HEK293 (cell line): ENCODE data around the gene AHRR.
A peak's percentile ranks its signal among the peaks of the same experiment; 100 is the strongest.

ENCODE experiments used
- CTCF ChIA-PET: fragments of 350-600 bp; formaldehyde crosslinking; extraction: SDS; loops from one replicate; lab custom pipeline; 2021; ENCODE audit warnings: antibody characterized with exemption; lab: Yijun Ruan, JAX
- POLR2A ChIA-PET: fragments of 300-600 bp; formaldehyde crosslinking; extraction: SDS; loops from one replicate; lab custom pipeline; 2020; ENCODE audit warnings: antibody characterized with exemption, inconsistent platforms; lab: Yijun Ruan, JAX
- H3K27ac ChIP-seq: fragments of 200-500 bp; sonication (Bioruptor generic); 2 replicates; pipeline ENCODE4 v1.5.1; 2014; ENCODE audit warnings: low read depth, low read length, control low read depth, inconsistent platforms; ENCODE audit errors: extremely low read depth
- H3K36me3 ChIP-seq, 2 experiments: fragments of 200-500 bp in 1 of 2; sonication (Bioruptor generic) in 1 of 2; 1 replicate in 1 of 2; 2 replicates in 1 of 2; pipeline ENCODE4 v1.5.1; 2014 to 2017; ENCODE audit warnings: inconsistent platforms in 2 of 2, low read length in 2 of 2; ENCODE audit not compliant: control insufficient read depth in 2 of 2, insufficient read depth in 1 of 2
- H3K4me1 ChIP-seq: fragments of 200-500 bp; sonication (Bioruptor generic); 2 replicates; pipeline ENCODE4 v1.5.1; 2014; ENCODE audit warnings: mild to moderate bottlenecking, low read length, inconsistent platforms; ENCODE audit not compliant: control insufficient read depth, insufficient read depth
- H3K4me3 ChIP-seq: 2 replicates; pipeline ENCODE4 v1.5.1; 2011; ENCODE audit warnings: low read depth, mild to moderate bottlenecking, control low read depth, low read length, moderate library complexity
- H3K9me3 ChIP-seq: fragments of 200-500 bp; sonication (Bioruptor generic); 2 replicates; pipeline ENCODE4 v1.5.1; 2014; ENCODE audit warnings: low read depth, low read length, inconsistent platforms; ENCODE audit not compliant: control insufficient read depth, insufficient read depth
- EGR2 ChIP-seq: fragments of 450-650 bp; formaldehyde crosslinking; IDR thresholded peaks from 2 replicates; pipeline ENCODE4 v1.5.1; 2016; ENCODE audit warnings: low read depth, missing biosample characterization, missing genetic modification characterization
- RBAK ChIP-seq: fragments of 450-650 bp; formaldehyde crosslinking; IDR thresholded peaks from 2 replicates; pipeline ENCODE4 v1.5.1; 2016; ENCODE audit warnings: missing biosample characterization, missing genetic modification characterization
- TRIM28 ChIP-seq: IDR thresholded peaks from 2 replicates; pipeline ENCODE4 v1.6.1; 2011; ENCODE audit warnings: low read length, control low read depth, borderline replicate concordance
- ZFHX2 ChIP-seq: fragments of 450-650 bp; formaldehyde crosslinking; conservative IDR thresholded peaks from 2 replicates; pipeline ENCODE4 v1.5.1; 2016; ENCODE audit warnings: missing biosample characterization, missing genetic modification characterization
- ZNF112 ChIP-seq: fragments of 450-650 bp; formaldehyde crosslinking; IDR thresholded peaks from 2 replicates; pipeline ENCODE4 v1.5.0; 2017; ENCODE audit warnings: missing biosample characterization, missing genetic modification characterization
- ZNF114 ChIP-seq: fragments of 450-650 bp; formaldehyde crosslinking; IDR thresholded peaks from 2 replicates; pipeline ENCODE4 v1.5.0; 2017; ENCODE audit warnings: missing biosample characterization, missing genetic modification characterization
- ZNF133 ChIP-seq: fragments of 450-650 bp; formaldehyde crosslinking; IDR thresholded peaks from 2 replicates; pipeline ENCODE4 v1.5.1; 2016; ENCODE audit warnings: missing biosample characterization, missing genetic modification characterization
- ZNF138 ChIP-seq: fragments of 450-650 bp; formaldehyde crosslinking; IDR thresholded peaks from 2 replicates; pipeline ENCODE4 v1.5.1; 2016; ENCODE audit warnings: missing biosample characterization, missing genetic modification characterization, borderline replicate concordance
- ZNF24 ChIP-seq: fragments of 450-650 bp; formaldehyde crosslinking; IDR thresholded peaks from 2 replicates; pipeline ENCODE4 v1.5.1; 2016; ENCODE audit warnings: missing biosample characterization, missing genetic modification characterization
- ZNF266 ChIP-seq: fragments of 450-650 bp; formaldehyde crosslinking; IDR thresholded peaks from 2 replicates; pipeline ENCODE4 v1.5.1; 2016; ENCODE audit warnings: missing biosample characterization, missing genetic modification characterization, low read depth
- ZNF311 ChIP-seq: fragments of 450-650 bp; formaldehyde crosslinking; IDR thresholded peaks from 2 replicates; pipeline ENCODE4 v1.5.1; 2017; ENCODE audit warnings: missing biosample characterization, missing genetic modification characterization, borderline replicate concordance
- ZNF544 ChIP-seq: fragments of 450-650 bp; formaldehyde crosslinking; IDR thresholded peaks from 2 replicates; pipeline ENCODE4 v1.5.0; 2017; ENCODE audit warnings: missing biosample characterization, missing genetic modification characterization
- ZNF654 ChIP-seq: fragments of 450-650 bp; formaldehyde crosslinking; IDR thresholded peaks from 2 replicates; pipeline ENCODE4 v1.5.1; 2016; ENCODE audit warnings: low read depth, missing biosample characterization, missing genetic modification characterization
- ZNF707 ChIP-seq: fragments of 450-650 bp; formaldehyde crosslinking; IDR thresholded peaks from 2 replicates; pipeline ENCODE4 v1.5.1; 2016; ENCODE audit warnings: missing biosample characterization, missing genetic modification characterization
- ZNF747 ChIP-seq: fragments of 450-650 bp; formaldehyde crosslinking; IDR thresholded peaks from 2 replicates; pipeline ENCODE4 v1.5.1; 2016; ENCODE audit warnings: missing biosample characterization, missing genetic modification characterization
- ZSCAN23 ChIP-seq: fragments of 450-650 bp; formaldehyde crosslinking; IDR thresholded peaks from 2 replicates; pipeline ENCODE4 v1.5.1; 2016; ENCODE audit warnings: missing biosample characterization, missing genetic modification characterization
- TF ChIP-seq, protein P1 (sequence below): fragments of 450-650 bp; formaldehyde crosslinking; IDR thresholded peaks from 2 replicates; pipeline ENCODE4 v1.5.1; 2016; ENCODE audit warnings: missing biosample characterization, missing genetic modification characterization

Gene AHRR

DNA sequence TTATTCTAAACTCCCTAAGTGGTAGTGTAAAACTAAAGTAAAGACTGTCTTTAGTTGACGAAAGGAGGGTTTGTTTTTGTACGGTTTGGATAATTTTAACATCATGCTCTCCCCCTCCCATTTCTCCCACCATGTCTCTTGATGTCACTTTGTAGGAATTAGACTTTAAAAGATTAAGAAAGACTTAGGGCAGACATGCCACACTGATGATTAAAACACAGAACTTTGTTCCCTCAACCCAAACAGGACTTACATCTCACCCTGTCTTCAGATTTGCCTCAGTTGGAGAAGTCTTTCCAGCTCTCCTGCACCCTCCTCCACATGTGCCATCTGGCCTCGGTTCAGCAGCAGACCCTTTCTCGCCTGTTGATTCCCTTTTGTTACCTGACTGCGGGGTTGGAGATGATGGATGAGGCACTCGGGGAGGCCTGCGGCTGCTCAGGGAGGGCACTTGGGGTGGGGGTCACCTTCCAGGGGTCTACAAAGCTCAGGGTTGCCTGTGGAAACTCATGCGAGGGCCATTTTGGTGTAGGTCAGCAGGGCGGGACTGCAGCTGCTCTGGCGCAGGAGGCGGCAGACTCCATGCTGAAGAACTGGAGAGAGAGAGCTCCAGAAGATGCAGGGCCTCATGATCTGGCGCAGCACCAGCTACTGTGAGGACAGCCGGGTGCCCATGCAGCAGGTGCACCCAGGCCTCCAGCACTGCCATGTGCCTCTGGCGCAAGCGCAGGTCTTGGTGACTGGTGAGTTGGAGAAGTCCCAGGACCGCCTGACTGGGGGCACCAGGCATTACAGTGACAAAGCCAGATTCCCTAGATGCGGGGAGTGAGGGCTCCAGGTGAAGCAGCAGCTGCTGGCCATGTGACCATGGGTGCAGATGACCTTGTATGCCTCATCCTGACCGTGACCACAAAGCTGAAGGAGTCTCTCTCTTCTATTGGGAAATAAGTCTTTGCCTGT is 96.9 kb downstream of the AHRR start:
- H3K4me1 ChIP-seq: peaks cover 8% of the 10 kb centered on the region; the same call in 1 of the 2 replicates
- H3K4me3 ChIP-seq: no peak overlapping the region
- TF ChIP-seq ZNF747 (tag by site-specific recombination) (no peak), ZNF544 (tag by site-specific recombination) (no peak)
- ChIA-PET POLR2A (no interaction called here), CTCF (interaction anchor here (0.7 to 1.8 kb wide), 7 partner anchors 11 to 231 kb away, joined by 3 to 9 read pairs (median 3); no protein-coding TSS in a partner anchor)
- H3K36me3 ChIP-seq: peaks cover 0 to 22% of the 10 kb centered on the region in 2 experiments; a peak in 1 of 3 replicates
- no peak overlapping the region for H3K27ac ChIP-seq
- H3K9me3 ChIP-seq: no peaks in the 10 kb centered on the region

DNA sequence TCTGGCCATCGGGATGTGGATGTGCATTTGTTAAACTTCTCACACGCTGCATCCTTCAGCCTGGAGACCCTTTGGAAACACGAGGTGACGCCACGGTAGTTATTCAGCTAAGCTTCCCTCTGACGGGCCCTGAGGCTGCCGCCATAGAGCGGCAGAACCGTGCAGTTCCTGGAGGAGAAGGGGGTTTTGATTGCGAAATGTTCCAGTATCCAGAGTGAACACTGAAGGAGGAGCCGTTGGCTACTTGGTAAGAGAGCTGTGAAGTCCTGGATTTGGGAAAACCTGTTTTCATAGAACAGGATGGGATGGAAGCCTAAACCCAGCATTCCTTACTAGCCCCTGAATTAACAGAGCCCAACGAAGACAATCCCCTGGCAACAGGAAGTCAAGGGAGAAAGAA is 98.5 kb downstream of the AHRR start:
- H3K4me1 ChIP-seq: peaks cover 4% of the 10 kb centered on the region; the same call in 1 of the 2 replicates
- CTCF ChIA-PET: interaction anchor here (1.0 to 1.8 kb wide), 2 partner anchors 103 to 231 kb away, joined by 3 to 9 read pairs; no protein-coding TSS in a partner anchor
- TF ChIP-seq ZNF654 (tag by site-specific recombination) (no peak), ZSCAN23 (no peak), ZNF114 (tag by site-specific recombination) (no peak), ZNF133 (tag by site-specific recombination) (no peak), ZNF707 (tag by site-specific recombination) (no peak), ZNF112 (tag by site-specific recombination) (no peak), RBAK (tag by site-specific recombination) (no peak), ZNF311 (no peak), TRIM28 (no peak)
- TF ChIP-seq, protein P1, sequence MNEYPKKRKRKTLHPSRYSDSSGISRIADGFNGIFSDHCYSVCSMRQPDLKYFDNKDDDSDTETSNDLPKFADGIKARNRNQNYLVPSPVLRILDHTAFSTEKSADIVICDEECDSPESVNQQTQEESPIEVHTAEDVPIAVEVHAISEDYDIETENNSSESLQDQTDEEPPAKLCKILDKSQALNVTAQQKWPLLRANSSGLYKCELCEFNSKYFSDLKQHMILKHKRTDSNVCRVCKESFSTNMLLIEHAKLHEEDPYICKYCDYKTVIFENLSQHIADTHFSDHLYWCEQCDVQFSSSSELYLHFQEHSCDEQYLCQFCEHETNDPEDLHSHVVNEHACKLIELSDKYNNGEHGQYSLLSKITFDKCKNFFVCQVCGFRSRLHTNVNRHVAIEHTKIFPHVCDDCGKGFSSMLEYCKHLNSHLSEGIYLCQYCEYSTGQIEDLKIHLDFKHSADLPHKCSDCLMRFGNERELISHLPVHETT: no peak
- TF ChIP-seq, all 188 proteins: peak for 0
- no peak overlapping the region for H3K27ac ChIP-seq
- peaks cover 0 to 28% of the 10 kb centered on the region in 2 experiments; a peak in 1 of 3 replicates for H3K36me3 ChIP-seq
- H3K4me3 ChIP-seq: no peak overlapping the region
- POLR2A ChIA-PET: no interaction called here
- H3K9me3 ChIP-seq: no peaks in the 10 kb centered on the region

DNA sequence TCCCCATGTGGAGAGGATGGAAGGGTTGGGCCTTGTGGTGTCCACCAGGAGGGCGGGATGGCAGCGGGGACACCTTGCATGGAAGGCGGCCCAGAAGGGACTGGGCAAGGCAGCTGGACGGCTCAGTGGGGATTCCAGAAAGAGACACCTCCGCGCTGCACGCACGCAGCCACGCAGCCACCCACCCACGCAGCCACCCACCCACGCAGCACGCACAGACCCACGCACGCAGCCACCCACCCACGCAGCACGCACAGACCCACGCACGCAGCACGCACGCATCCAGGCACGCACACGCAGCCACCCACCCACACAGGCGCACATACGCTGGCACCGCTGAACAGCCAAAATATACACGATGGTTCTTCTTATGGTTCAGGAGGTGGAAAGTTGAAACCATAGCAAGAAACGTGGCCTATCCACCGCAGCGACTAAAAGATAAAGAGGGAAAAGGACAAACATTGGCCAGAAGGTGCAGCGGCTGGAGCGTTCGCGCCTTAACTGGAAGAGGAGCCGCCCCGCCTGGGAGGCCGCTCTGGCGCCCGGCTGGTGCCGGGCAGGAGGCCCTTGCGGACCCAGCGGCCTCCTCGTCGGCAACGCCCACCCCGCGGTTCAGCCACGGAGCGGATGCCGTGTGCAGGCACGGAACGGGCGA is 99.2 kb downstream of the AHRR start:
- H3K36me3 ChIP-seq: peaks cover 0 to 28% of the 10 kb centered on the region in 2 experiments; a peak in 1 of 3 replicates
- TF ChIP-seq, protein P1: no peak
- TF ChIP-seq EGR2 (tag by site-specific recombination): 0 out of 2 replicates have a peak, but pooled peaks have one; percentile 30
- TF ChIP-seq ZFHX2 (tag by site-specific recombination): peak; percentile 58; the same call in 1 of the 2 replicates
- no peak for TF ChIP-seq ZNF24 (tag by site-specific recombination)
- TF ChIP-seq ZNF138 (tag by site-specific recombination): no peak
- no peak for TF ChIP-seq ZNF266 (tag by site-specific recombination)
- TF ChIP-seq, all 188 proteins: peak for 2
- ChIA-PET CTCF (interaction anchor here (0.7 kb wide), 1 partner anchor 214 kb away, joined by 3 read pairs; no protein-coding TSS in a partner anchor), POLR2A (no interaction called here)
- peaks cover 3% of the 10 kb centered on the region; the same call in 1 of the 2 replicates for H3K4me1 ChIP-seq
- H3K27ac ChIP-seq: no peak overlapping the region
- no peak overlapping the region for H3K4me3 ChIP-seq
- H3K9me3 ChIP-seq: no peaks in the 10 kb centered on the region
